Measurements from ENCODE around the gene FAM76A.

FAM76A gene

DNA sequence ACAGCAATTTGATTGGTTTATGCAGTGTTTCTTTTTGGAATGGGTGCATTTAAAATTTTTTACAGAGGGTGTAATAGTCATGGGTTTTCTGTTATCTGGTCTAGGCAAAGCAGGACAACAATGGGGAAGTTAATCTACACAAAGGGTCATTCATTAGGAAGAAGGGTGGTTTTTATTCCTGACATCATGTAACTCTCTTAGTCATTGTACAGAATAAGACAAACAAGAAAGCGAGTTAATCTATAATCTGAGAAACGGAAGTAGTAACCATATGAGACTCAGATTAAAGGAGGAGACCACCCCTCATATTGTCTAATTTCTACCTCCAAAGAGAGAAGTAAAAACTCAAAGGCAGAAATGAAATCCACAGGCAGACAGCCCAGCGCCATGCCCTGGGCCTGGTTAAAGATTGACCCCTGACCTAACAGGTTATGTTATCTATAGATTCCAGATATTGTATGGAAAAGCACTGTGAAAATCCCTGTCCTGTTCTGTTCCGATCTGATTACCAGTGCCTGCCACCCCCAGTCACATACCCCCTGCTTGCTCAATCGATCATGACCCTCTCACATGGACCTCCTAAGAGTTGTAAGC, 43.3 kb upstream of the FAM76A start:
- H3K4me1 ChIP-seq (ENCODE audit: insufficient read depth, low read length, poor library complexity, severe bottlenecking): no peaks in the 10 kb centered on the region
- H3K4me3 ChIP-seq (ENCODE audit: low read length, poor library complexity, severe bottlenecking): no peak overlapping the region
- H3K9ac ChIP-seq (ENCODE audit: low read depth, low read length, poor library complexity, severe bottlenecking): no peak overlapping the region
- no peaks in the 10 kb centered on the region for H3K9me2 ChIP-seq (replicated peaks; ENCODE audit: low read depth, low read length)
- H4K20me1 ChIP-seq (ENCODE audit: insufficient read depth, low read length, poor library complexity, severe bottlenecking): no peaks in the 10 kb centered on the region
- H2AFZ ChIP-seq (ENCODE audit: low read length): no peak overlapping the region; the same call in 1 of the 2 replicates
- no peaks in the 10 kb centered on the region for H3K27me3 ChIP-seq (ENCODE audit: insufficient read depth, low read length, poor library complexity, severe bottlenecking)
- H3F3A ChIP-seq (ENCODE audit: low read depth): no peaks in the 10 kb centered on the region
- TF ChIP-seq EZH2phosphoT487 (IDR thresholded peaks at IDR 0.05; ENCODE audit: borderline replicate concordance): no peak
- TF ChIP-seq, protein P1, sequence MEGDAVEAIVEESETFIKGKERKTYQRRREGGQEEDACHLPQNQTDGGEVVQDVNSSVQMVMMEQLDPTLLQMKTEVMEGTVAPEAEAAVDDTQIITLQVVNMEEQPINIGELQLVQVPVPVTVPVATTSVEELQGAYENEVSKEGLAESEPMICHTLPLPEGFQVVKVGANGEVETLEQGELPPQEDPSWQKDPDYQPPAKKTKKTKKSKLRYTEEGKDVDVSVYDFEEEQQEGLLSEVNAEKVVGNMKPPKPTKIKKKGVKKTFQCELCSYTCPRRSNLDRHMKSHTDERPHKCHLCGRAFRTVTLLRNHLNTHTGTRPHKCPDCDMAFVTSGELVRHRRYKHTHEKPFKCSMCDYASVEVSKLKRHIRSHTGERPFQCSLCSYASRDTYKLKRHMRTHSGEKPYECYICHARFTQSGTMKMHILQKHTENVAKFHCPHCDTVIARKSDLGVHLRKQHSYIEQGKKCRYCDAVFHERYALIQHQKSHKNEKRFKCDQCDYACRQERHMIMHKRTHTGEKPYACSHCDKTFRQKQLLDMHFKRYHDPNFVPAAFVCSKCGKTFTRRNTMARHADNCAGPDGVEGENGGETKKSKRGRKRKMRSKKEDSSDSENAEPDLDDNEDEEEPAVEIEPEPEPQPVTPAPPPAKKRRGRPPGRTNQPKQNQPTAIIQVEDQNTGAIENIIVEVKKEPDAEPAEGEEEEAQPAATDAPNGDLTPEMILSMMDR (conservative IDR thresholded peaks at IDR 0.05; ENCODE audit: low read length): no peak
- peaks cover 6% of the 10 kb centered on the region; the same call in 1 of the 2 replicates for H3K9me3 ChIP-seq (ENCODE audit: insufficient read depth, low read depth, low read length)
- no peak overlapping the region for H3K4me2 ChIP-seq (ENCODE audit: low read depth, low read length, poor library complexity, severe bottlenecking)
- H3K79me2 ChIP-seq (ENCODE audit: insufficient read depth, low read length): no peaks in the 10 kb centered on the region
- no peaks in the 10 kb centered on the region for H3K36me3 ChIP-seq (ENCODE audit: insufficient read depth, low read length)

DNA sequence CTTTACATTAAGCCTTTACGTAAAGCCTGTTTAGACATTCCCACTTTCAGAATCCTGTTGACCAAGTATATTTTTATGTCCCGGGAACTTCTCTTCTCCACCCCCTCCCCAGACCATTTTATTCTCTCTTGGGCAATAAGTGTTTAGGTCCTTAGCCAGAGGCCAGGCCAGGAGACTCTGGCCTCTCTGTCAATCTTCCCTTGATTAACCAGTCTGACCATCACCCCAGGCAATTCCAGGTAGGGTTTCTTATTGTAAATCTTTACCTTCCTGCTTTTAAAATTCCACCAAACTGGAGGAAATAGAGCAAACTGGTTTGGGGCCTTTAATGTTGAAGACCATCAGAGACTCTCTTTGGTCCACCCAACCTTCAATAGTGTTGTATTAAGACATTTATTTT, 41.6 kb upstream of the FAM76A start:
- no peak overlapping the region for H2AFZ ChIP-seq (ENCODE audit: low read length)
- no peak for TF ChIP-seq EZH2phosphoT487 (IDR thresholded peaks at IDR 0.05; ENCODE audit: borderline replicate concordance)
- TF ChIP-seq, protein P1 (conservative IDR thresholded peaks at IDR 0.05; ENCODE audit: low read length): no peak
- H3K4me1 ChIP-seq (ENCODE audit: insufficient read depth, low read length, poor library complexity, severe bottlenecking): no peaks in the 10 kb centered on the region
- H4K20me1 ChIP-seq (ENCODE audit: insufficient read depth, low read length, poor library complexity, severe bottlenecking): no peaks in the 10 kb centered on the region
- no peaks in the 10 kb centered on the region for H3K27me3 ChIP-seq (ENCODE audit: insufficient read depth, low read length, poor library complexity, severe bottlenecking)
- H3K9me3 ChIP-seq (ENCODE audit: insufficient read depth, low read depth, low read length): peaks cover 6% of the 10 kb centered on the region; the same call in 1 of the 2 replicates
- no peak overlapping the region for H3K4me2 ChIP-seq (ENCODE audit: low read depth, low read length, poor library complexity, severe bottlenecking)
- H3K4me3 ChIP-seq (ENCODE audit: low read length, poor library complexity, severe bottlenecking): no peak overlapping the region
- no peaks in the 10 kb centered on the region for H3K79me2 ChIP-seq (ENCODE audit: insufficient read depth, low read length)
- no peak overlapping the region for H3K9ac ChIP-seq (ENCODE audit: low read depth, low read length, poor library complexity, severe bottlenecking)
- H3K9me2 ChIP-seq (replicated peaks; ENCODE audit: low read depth, low read length): no peaks in the 10 kb centered on the region
- H3F3A ChIP-seq (ENCODE audit: low read depth): no peaks in the 10 kb centered on the region
- no peaks in the 10 kb centered on the region for H3K36me3 ChIP-seq (ENCODE audit: insufficient read depth, low read length)

DNA sequence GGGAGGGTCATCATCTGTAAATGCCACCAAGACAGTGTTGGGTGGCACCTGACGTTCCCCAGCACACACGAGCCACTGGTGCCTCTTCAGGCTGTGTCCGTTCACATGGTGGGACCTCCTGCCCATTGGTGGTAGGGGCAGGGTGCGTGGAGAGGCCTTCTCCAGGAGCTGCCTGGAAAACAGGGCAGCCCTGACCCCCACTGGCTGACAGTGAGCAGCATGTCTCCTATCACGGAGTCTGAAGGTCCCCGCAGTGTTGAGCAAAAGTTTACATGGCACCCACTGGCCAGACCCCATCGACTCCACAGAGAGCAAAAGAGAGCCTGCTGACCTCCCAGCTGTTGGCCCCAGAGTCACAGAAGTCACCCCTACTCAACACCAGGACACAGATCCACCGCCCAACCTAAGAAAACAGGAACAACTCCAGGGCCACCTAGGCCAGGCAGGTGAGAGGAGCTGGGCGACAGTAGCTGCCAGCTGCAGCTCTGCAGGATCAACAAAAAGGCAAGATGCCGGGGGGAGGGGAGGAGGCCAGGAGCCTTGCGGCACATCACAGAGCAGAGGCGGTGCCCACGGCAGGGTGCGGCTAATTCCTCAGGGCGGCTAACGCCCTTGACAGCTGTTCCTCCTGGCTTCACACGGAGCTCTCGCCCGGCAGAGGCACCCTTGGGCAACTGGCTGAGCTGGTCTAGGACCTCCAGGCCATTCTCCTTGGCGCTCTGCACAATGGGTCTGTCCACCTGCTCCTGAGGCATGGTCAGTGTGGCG, 39.4 kb upstream of the FAM76A start:
- no peak overlapping the region for H3K4me2 ChIP-seq (ENCODE audit: low read depth, low read length, poor library complexity, severe bottlenecking)
- H3K4me1 ChIP-seq (ENCODE audit: insufficient read depth, low read length, poor library complexity, severe bottlenecking): no peaks in the 10 kb centered on the region
- H3F3A ChIP-seq (ENCODE audit: low read depth): no peaks in the 10 kb centered on the region
- no peak overlapping the region for H3K9ac ChIP-seq (ENCODE audit: low read depth, low read length, poor library complexity, severe bottlenecking)
- no peaks in the 10 kb centered on the region for H3K79me2 ChIP-seq (ENCODE audit: insufficient read depth, low read length)
- H3K27me3 ChIP-seq (ENCODE audit: insufficient read depth, low read length, poor library complexity, severe bottlenecking): no peaks in the 10 kb centered on the region
- no peaks in the 10 kb centered on the region for H3K9me2 ChIP-seq (replicated peaks; ENCODE audit: low read depth, low read length)
- peaks cover 4% of the 10 kb centered on the region; the same call in 1 of the 2 replicates for H3K9me3 ChIP-seq (ENCODE audit: insufficient read depth, low read depth, low read length)
- TF ChIP-seq EZH2phosphoT487 (IDR thresholded peaks at IDR 0.05; ENCODE audit: borderline replicate concordance): no peak
- TF ChIP-seq, protein P1 (conservative IDR thresholded peaks at IDR 0.05; ENCODE audit: low read length): no peak
- no peaks in the 10 kb centered on the region for H3K36me3 ChIP-seq (ENCODE audit: insufficient read depth, low read length)
- H2AFZ ChIP-seq (ENCODE audit: low read length): no peak overlapping the region
- no peaks in the 10 kb centered on the region for H4K20me1 ChIP-seq (ENCODE audit: insufficient read depth, low read length, poor library complexity, severe bottlenecking)
- no peak overlapping the region for H3K4me3 ChIP-seq (ENCODE audit: low read length, poor library complexity, severe bottlenecking)

Measured in Loucy (cell line).